ENCODE measurements around the gene HTR7.

The HTR7 gene

GRCh38 chr10:90723416-90724068 is 134.3 kb downstream of the HTR7 start:
- H3K79me2 ChIP-seq (ENCODE audit: insufficient read depth, low read depth) = no peaks in the 10 kb centered on the region
- no peaks in the 10 kb centered on the region for H4K20me1 ChIP-seq (ENCODE audit: insufficient read depth)
- H3K27ac ChIP-seq = no peak overlapping the region
- H3K4me2 ChIP-seq = no peak overlapping the region
- H3K9ac ChIP-seq = no peak overlapping the region
- no peak for TF ChIP-seq CTCF (conservative IDR thresholded peaks at IDR 0.05; ENCODE audit: low read depth, low read length)
- H3K4me3 ChIP-seq (IDR thresholded peaks at IDR 0.05; ENCODE audit: insufficient read depth, low read depth, low read length) = no peak overlapping the region
- H3K27me3 ChIP-seq (ENCODE audit: insufficient read depth, low read depth) = no peaks in the 10 kb centered on the region
- H3K4me1 ChIP-seq (ENCODE audit: low read depth, poor library complexity, severe bottlenecking) = no peaks in the 10 kb centered on the region
- no peaks in the 10 kb centered on the region for H3K36me3 ChIP-seq (ENCODE audit: insufficient read depth)
- H2AFZ ChIP-seq (ENCODE audit: low read depth) = no peak overlapping the region

DNA sequence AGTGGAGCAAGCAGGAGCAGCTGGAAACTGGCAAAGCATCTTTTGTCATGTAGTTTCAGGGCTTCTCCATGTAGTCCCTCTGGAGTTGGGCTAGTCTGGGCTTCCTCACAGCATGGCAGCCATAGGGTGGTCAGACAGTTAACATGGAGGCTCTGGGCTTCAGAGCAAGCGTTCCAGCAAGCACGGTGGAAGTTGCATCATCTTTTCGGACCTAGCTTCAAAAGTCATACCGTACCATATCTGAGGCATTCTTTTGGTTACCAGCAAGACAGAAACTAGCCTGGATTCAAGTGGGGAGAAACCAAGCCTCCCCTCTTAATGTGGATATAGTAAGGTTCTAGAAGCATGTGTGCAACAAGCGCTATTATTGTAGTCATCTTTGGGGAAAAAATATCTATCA is 135.0 kb downstream of the HTR7 start:
- no peak for TF ChIP-seq CTCF (conservative IDR thresholded peaks at IDR 0.05; ENCODE audit: low read depth, low read length)
- Histone ChIP-seq H3K36me3 (ENCODE audit: insufficient read depth) (no peaks in the 10 kb centered on the region), H3K27ac (no peak overlapping the region), H3K4me1 (ENCODE audit: low read depth, poor library complexity, severe bottlenecking) (no peaks in the 10 kb centered on the region), H3K4me2 (no peak overlapping the region), H4K20me1 (ENCODE audit: insufficient read depth) (no peaks in the 10 kb centered on the region), H3K4me3 (IDR thresholded peaks at IDR 0.05; ENCODE audit: insufficient read depth, low read depth, low read length) (no peak overlapping the region), H3K27me3 (ENCODE audit: insufficient read depth, low read depth) (no peaks in the 10 kb centered on the region), H3K79me2 (ENCODE audit: insufficient read depth, low read depth) (no peaks in the 10 kb centered on the region), H2AFZ (ENCODE audit: low read depth) (no peak overlapping the region), H3K9ac (no peak overlapping the region)

DNA sequence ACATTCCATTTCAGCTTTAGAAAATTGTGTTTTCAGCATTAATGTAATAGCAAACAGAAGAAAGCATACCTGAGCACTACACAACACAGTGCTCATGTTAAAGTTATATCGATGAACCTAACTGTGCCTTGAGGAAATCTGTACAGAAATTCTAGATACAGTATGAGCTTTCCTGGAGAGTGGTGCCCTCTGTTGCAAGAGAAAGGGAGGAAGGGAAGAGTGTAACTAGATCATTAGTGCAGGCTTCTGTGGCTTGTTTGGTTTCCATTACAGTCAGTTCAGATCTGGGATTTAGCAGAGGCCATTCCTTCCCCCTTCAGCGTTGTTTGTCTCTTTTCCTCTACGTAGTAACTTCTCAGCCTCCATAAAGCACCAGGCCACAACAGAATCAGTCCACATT is 139.7 kb downstream of the HTR7 start:
- no peak overlapping the region for H2AFZ ChIP-seq (ENCODE audit: low read depth)
- H3K9ac ChIP-seq = no peak overlapping the region

GRCh38 chr10:90712529-90712928 is 145.3 kb downstream of the HTR7 start:
- Histone ChIP-seq H3K27ac (no peak overlapping the region), H3K4me2 (no peak overlapping the region), H3K36me3 (ENCODE audit: insufficient read depth) (no peaks in the 10 kb centered on the region), H3K27me3 (ENCODE audit: insufficient read depth, low read depth) (no peaks in the 10 kb centered on the region), H2AFZ (ENCODE audit: low read depth) (no peak overlapping the region), H4K20me1 (ENCODE audit: insufficient read depth) (no peaks in the 10 kb centered on the region), H3K4me3 (IDR thresholded peaks at IDR 0.05; ENCODE audit: insufficient read depth, low read depth, low read length) (no peak overlapping the region), H3K79me2 (ENCODE audit: insufficient read depth, low read depth) (no peaks in the 10 kb centered on the region), H3K9ac (no peak overlapping the region), H3K4me1 (ENCODE audit: low read depth, poor library complexity, severe bottlenecking) (no peaks in the 10 kb centered on the region)
- no peak for TF ChIP-seq CTCF (conservative IDR thresholded peaks at IDR 0.05; ENCODE audit: low read depth, low read length)

More for the DNA sequence above, 139.7 kb downstream of the HTR7 start:
- Histone ChIP-seq H3K4me2 (no peak overlapping the region), H3K4me3 (IDR thresholded peaks at IDR 0.05; ENCODE audit: insufficient read depth, low read depth, low read length) (no peak overlapping the region), H3K27ac (no peak overlapping the region), H3K79me2 (ENCODE audit: insufficient read depth, low read depth) (no peaks in the 10 kb centered on the region), H3K27me3 (ENCODE audit: insufficient read depth, low read depth) (no peaks in the 10 kb centered on the region), H3K36me3 (ENCODE audit: insufficient read depth) (no peaks in the 10 kb centered on the region), H4K20me1 (ENCODE audit: insufficient read depth) (no peaks in the 10 kb centered on the region), H3K4me1 (ENCODE audit: low read depth, poor library complexity, severe bottlenecking) (no peaks in the 10 kb centered on the region)
- TF ChIP-seq CTCF (conservative IDR thresholded peaks at IDR 0.05; ENCODE audit: low read depth, low read length) = no peak
